CD4-positive, alpha-beta T cell treated with Interleukin-6 at 100 ng/mL for 8 hours (primary cell): Measurements from ENCODE around the gene GATAD2A.

Experiments
- DNase-seq: peaks from one replicate; pipeline ENCODE4 v3.0.0-alpha.2; 2020; ENCODE audit warnings: mixed read lengths, low spot score

The GATAD2A gene

DNA sequence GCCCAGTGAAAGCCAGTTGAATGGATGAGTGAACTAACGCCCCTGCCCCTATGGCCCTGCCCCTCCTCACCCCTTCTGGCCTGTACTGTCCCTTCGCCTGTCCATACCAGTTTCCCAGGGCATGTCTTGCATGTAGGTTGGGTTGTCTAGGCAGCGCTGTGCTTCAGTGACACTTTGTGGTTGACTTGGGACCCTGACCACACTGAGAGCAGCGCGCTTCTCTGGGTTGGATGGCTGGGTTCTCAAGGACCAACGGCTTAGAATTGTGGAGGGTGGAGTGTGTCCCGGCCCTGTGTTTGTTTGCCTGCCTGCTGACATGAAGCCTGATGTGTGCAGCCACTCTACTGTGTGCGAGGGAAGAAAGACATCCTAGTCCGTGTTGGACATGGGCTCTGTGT is 15.8 kb downstream of the GATAD2A start:
- DNase-seq: no peak

DNA sequence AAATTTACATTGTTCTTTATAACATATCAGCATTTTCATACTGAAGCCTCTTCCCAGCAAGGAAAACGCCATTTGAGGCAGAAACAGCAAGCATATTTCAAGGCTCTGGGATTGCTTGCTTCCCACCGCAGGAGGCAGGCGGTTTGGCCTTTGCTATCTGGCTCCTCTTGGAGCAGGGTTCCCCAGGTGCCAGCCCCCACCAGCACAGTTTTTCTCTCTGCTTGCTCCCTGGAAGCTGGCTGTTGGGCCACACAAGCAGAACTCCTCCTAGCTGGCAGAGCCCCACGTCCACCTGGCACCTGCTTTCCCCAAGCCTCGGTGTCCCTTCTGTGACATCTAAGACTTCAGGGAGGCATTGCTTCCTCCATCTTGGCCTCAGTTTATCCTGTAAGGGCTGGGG is 16.7 kb downstream of the GATAD2A start:
- DNase-seq: no peak

DNA sequence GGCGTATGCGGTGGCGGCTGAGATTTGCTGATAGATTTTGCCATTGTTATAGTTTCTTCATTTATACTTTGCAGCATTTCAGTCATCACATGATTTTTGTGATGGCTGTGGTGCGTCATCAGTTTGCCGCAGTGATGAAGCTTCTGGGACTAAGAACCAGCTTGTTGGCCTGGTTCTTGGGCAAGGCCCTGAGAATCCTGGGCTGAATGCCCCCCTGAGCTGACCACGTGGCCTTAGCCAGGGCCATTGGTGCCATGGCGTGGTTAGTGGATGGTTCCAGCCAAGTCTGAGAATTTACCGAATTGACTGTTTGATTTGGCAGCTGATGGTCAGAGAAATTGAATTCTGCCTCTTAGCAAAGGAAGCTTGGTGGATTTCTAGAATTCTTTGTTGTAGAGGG is 17.8 kb downstream of the GATAD2A start:
- DNase-seq: no peak

DNA sequence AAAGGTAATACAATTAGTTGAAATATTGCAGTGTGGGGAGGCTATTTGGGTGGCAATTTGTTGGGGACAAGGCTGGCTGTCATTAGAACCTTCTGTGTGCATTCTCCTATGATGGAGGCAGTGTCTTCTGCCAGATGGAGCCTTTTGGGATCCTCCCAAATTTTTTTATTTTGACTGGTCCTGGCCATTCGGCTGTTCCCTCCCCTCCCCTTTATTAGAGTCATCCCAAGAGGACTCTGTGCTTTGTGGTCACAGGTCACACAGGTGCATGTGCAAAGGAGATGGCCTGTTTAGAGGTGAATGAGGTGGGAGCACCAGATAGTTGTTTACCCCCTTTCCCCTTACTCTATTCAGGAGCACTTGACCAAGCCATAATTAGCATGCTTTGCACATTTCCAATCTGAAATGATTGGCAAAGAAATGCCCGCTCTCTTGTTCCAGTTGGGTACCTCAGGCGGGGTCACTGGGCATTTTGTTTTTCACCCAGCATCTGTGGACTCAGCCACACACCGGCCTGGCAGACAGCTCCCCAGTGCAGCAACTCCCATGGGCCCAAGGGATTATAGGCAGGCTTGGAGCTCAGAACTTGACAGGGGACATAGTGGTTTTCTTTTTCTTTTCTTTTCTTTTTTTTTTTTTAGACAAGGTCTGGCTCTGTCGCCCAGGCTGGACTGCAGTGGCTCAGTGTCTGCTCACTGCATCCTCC is 19.8 kb downstream of the GATAD2A start:
- DNase-seq: no peak

DNA sequence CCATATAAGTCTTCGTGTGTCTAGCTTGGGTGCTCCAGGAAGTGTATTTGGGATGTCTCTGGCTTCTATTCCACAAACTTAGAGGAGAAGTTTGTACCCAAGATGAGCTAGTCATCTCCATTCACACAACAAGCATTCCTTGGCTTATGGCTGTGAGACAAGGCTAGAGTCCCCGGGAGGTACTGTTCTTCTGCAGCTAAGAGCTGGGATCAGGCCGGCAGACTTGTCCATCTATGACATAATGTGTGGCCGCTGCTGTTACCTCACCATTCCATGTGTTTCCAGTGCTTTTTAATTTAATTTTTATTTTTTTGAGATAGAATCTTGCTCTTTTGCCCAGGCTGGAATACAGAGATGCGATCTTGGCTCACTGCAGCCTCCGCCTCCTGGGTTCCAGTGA is 20.7 kb downstream of the GATAD2A start:
- DNase-seq: no peak

DNA sequence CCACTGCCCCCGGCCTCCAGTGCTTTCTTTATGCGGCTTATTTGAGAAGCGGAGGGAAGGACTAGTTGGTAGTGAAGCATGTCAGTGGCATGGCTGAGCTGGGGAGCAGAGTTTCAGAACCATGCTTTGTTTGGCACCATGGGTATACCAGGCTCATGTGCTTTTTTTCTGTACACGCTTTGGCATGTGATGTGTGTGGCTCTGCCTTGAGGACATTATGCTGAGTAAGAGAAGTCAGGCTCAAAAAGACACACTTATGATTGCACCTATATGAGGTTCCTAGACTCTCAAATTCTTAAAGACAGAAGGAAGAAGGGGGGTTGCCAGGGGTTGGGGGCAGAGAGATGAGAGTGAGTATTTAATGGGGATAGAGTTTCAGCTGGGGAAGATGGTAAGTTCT is 21.3 kb downstream of the GATAD2A start:
- DNase-seq: no peak

DNA sequence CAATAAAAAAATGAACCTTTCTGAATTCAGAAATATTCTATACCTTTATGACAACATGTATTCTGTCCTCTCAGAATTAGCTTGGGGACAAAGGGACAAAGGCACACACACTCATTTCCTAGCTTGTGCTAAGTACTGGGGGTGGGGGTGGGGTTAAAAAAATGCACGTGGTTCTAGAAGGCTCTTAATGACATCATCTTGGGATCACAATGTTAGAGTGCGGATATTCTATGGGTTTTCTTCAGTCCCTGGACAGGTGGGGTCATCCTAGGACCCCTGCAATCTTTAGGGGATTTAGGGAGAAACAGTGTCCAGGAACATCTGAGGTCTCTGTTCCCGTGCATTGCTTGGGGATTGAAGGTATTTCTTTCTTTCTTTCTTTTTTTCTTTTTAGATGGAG is 21.8 kb downstream of the GATAD2A start:
- DNase-seq: no peak

DNA sequence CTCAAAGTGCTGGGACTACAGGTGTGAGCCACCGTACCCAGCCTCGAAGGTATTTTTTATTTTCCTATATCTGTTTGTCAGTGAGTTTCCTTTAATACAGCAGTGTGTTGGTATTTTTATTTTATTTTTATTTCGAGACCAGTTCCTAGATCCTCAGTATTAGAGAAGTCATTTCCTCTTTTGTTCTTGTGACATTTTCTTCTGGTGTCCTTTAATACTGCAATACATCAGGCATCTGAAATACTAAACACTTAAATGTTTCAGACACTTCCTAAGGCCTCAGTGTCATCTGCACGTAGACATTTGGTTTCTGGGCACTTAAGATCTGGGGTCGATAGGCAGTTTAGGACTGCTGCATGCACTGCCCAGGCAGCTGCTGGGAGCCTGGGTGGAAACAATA is 22.5 kb downstream of the GATAD2A start:
- DNase-seq: no peak

DNA sequence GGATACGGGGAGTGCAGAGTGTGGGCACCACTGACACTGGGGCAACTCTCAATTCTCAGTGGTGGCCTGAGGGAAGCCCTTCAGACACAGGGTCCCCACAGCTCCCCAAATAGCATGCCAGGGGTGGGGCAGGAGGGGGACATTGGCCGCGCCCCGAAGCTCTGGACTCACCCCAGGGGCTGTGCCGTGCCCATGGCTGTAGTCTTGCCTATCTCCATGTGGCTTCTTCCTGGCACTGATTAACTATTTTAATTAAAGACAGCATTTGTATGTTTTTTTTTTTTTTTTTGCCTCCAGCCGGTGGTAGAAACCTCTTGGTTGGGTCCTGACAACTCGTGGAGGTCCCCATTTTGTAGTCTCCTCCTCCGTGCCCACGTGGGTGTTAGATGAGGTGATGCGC is 23.3 kb downstream of the GATAD2A start:
- no peak for DNase-seq

DNA sequence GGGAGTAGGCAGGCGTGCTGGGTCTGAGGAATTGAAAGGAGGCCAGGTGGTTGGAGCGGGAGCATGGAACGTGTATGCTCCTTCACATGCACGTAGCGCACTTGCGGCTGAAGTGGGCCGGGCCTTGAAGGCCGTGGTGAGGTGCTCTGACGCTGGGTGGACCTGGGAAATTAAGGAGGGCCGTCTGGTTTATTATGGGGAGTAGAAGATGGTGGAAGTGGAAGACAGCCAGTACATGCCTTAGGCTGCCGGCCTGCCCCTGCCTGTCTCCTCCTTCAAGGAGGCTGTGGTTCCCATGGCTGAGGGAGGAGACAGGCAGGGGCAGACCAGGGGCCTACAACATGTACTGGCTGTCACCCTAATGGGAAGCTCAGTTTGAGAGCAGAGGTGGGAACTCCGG is 23.9 kb downstream of the GATAD2A start:
- DNase-seq: no peak

DNA sequence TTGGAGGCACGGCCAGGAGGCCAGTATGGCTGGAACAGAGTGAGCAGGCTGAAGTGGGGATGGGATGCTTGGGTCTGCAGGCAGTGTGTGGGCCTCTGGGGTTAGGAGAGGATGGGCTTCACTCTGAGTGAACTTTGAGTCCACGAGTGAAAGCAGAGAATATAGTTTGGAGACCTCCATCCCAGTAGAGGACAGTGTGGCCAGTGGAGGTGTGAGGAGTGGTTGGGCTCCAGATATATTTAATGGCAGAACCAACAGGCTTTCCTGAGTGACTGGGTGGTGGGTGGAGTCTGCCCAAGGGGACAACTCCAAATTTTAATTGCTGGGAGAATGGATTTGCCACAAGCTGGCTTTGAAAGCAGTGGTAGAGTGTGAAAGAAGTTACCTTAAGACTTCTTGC is 27.3 kb downstream of the GATAD2A start:
- no peak for DNase-seq

DNA sequence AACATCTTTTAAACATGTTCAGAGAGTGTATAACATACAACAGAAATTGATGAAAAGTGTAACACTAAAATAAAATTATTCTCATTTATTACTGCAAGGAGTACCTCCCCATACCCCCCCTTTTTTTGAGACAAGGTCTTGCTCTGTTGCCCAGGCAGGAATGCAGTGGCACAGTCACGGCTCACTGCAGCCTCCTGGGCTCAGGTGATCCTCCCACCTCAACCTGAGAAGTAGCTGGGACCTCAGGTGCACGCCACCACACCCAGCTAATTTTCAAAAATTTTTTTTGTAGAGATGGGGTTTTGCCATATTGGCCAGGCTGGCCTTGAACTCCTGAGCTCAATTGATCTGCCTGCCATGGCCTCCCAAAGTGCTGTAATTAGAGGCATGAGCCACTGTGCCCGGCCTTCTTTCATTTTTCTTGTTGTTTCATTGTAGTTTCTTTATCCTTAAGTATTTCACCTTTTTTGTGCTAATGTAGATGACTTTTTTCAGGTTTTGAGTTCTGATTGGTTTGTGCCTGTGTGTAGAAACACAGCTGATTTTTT is 28.3 kb downstream of the GATAD2A start:
- DNase-seq: no peak

DNA sequence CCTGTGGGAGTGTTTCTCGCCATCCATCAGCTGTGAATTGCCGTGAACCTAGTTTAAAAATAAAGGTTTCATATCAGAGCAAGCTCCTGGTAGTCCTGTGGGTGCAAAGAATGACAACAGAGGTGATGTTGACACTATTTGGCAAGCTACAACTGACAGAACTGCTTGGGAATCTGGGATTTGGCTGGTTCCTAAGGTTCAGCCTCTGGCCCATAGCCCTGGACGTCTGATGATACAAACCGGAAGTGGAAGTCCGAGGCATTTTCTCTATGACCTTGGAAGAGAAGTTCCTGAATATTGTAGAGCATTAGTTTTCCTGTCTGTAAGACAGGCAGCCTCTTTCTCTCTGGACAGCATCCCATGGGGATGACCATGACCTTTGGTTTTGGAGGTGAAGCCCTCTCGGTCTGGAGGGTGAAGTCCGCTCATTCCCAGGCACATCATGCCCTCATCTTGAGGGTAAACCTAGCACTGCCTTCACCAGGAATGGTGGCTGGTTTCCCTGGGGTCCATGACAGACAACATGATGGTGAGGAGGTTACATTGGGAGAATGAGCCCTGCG is 29.1 kb downstream of the GATAD2A start:
- no peak for DNase-seq

DNA sequence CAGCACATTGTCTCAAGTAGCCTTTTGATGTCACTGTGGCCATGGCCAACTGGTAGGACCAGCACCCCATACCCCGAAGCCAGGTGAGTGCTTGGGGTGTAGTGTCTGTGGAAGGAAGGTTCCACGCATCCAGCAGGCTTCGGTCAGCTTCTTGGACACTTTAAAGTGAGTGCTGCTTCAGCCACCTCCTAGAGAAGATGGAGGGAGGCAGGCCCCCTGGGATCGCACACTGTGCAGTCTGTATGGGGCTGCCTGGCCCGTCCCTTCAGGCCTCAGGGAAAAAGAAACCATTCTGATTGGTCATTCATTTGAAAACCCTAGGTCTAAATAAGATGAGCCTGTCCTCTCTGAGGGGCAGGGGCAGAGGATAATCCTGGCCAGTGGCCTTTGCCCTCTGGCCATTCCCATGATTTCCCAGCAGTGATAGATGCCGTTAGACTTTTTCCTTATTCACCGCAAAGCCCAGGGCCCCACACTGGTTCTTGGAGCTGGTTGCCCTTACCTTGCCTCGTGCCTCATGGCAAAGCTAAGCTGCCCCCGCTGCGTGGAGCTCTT is 30.7 kb downstream of the GATAD2A start:
- no peak for DNase-seq

DNA sequence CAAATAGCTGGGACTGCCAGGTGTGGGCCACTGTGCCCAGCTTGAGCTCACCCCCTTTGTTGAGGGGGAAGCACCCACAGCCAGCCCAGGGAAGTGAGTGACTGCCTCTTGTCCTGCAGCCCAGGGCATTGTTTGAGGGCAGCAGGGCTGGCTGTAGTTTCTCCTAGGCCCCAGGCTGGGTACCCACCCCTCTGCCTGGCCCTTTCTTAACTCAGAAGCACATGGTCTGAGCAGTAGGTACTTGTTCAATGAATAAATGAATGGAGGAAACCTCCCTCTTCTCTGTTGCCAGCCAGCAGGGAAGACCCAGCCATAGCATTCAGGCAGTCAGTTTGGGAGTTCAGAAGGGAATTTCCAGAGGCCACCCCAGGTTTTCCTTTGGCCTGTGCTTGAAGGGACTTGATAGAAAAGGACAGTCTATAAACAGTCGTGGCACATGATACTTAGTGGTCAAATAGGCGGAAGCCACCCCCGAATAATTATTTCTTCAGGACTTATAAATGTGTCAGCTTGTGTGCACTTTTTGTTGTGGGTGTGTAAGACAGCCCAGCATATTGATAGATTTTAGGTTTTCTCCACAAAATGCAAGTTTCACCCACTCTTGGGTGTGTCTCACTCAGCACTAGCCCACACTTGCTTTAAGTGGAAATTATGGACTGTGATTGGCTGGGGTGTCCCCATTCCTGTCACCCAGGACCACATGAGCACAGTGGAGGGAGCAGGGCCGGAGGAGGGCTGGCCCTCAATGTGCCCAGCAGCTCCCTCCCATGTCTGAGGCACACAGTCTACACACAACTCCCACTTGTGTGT is 33.1 kb downstream of the GATAD2A start:
- DNase-seq: no peak

DNA sequence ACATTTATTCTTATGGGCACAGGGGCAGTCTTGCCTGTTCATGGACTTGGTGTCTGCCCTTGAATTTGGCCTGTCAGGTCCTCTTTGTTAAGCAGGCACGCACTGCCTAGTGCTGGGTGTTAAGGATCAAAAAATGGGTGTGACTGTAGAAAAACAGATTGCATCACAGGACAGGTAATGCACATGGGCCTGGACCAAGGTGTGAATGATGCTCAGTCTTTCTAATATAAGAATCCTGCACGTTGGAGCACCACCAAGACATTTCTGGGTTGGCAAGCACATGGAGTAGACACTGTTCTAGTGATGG is 33.7 kb downstream of the GATAD2A start:
- no peak for DNase-seq

DNA sequence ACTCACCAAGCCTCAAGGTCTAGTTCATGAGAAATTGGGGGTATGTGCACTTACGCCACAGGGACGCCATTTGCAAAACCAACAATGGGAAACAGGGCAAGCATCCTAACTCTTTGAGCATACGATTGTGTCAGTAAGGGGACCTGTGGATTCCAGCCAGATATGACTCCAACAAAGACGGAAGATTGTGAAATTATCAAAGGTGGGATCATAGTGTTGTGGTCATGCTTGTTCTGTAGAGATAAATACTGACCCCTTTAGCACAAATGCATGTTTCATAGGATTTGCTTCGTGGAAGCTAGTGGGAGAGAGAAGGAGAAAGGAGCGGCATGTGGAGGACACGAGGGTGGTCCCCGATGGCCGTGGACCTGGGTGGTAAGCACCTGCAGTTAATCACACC is 37.8 kb downstream of the GATAD2A start:
- DNase-seq: no peak

DNA sequence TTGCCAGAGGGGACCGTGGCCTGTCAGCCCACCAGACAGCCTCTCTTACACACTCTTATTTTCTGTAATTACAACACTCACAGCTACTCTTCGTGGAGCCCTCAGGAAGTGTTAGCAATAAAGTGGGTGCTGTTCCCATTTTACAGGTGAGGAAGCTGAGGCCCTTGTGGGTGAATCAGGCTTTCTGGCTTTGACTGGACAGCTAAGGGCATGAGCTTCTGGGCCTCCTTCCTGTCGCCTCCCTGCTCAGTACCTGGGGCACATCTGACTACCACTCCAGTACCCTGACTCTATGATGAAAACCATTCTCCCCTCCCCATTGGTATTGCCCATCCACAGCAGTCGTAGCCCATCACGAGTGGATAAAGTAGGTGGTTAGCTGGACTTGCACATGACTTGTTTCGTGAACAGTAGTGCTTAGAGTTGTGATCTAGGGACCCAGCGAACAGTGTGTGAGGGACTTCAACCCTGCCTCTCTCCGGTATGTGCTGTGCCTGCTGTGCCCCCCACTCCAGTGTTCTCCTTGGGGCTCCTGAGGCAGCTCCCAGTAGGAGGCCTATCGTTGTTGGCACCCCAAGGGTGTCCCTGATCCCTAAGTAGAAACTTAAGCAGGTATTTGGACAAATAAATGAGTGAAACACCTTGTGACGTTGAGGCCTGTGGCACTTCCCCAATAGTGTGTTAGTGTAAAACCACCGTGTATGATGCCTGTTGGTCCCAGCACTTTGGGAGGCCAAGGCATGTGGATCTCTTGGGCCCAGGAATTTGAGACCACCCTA is 38.6 kb downstream of the GATAD2A start:
- no peak for DNase-seq

DNA sequence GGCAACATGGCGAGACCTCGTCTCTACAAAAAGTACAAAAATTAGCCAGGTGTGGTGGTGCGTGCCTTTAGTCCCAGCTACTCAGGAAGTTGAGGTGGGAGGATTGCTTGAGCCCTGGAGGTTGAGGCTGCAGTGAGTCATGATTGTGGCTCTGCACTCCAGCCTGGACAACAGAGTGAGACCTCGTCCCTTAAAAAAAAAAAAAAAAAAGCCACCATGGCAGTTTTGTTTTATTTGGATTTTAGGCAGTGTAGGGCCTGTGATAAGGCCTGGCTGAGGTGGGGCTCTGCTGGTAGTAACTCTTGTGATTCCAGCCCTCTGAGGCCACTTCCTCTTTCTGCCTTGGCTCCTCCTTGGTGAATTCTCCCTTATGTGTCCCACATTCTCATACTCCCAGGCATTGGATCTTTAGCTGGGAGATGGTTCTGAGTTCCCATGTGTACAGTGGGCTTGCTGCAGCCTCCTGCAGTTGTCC is 39.2 kb downstream of the GATAD2A start:
- DNase-seq: peak; percentile 15

DNA sequence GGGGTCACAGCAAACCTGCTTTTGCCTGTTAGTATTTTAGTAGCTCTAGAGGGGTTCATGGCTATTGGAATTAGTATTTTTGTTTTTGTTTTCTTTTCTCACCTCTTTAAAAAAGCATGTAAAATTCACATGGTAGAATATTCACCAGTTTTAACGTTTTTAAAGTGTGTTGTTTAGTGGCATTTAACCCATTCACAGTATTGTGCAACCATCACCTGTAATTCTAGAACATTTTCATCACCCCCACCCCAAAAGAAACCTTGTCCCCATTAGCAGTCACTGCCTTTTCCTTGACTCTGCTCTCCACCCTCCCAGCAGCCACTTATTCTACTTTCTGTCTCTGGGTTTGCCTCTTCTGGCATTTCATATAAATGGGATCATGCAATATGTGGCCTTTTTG is 39.8 kb downstream of the GATAD2A start:
- no peak for DNase-seq

DNA sequence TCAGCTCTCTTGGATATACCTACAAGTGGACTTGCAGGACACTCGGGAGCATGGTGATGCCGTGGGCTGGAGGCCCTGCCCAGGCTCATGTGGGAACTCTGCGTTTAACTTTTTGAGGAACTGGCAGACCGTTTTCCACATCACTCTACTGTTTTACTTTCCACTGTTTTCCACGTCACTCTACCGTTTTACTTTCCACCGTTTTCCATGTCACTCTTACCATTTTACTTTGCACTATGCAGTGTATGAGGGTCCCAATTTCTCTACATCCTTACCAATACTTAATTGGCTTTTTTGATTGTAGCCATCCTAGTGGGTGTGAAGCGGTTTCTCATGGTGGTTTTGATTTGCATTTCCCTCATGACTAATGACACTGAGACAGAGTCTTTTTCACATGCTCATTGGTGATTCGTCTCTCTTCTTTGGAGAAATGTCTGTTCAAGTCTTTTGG is 40.5 kb downstream of the GATAD2A start:
- peak; percentile 23 for DNase-seq
